Body of pancreas (tissue), 4 donors: Measurements from ENCODE around the gene PDK2. TPM values are rescaled to one million over a fixed set of nuclear protein-coding genes. Genes with fewer than 3 reads are reported as not detected.
A peak's percentile ranks its signal among the peaks of the same experiment; 100 is the strongest.

Experiments used
- ATAC-seq: fragments of 150-250 bp; one replicate; pipeline ENCODE4 v1.9.1; 2016
- DNase-seq, 4 donors: peaks; one replicate each; pipeline ENCODE4 v3.0.0-alpha.2; 2019
- H3K27ac ChIP-seq, 4 donors: fragments of 200-600 bp; sonication (generic); 1 replicate in 3 of 4; 2 replicates in 1 of 4; pipeline versions ENCODE4 v1.5.1 to v1.6.1; 2016 to 2019; ENCODE audit warnings: mild to moderate bottlenecking in 1 of 4, mixed read lengths in 1 of 4, moderate library complexity in 1 of 4
- H3K27me3 ChIP-seq, 2 donors: fragments of 200-600 bp; sonication (generic); one replicate each; pipeline ENCODE4 v1.6.0; 2016; ENCODE audit warnings: mild to moderate bottlenecking in 1 of 2
- H3K36me3 ChIP-seq, 2 donors: fragments of 200-600 bp; sonication (generic); replicated peaks in 1 of 2; 2 replicates each; pipeline ENCODE4 v1.5.1; 2016; ENCODE audit warnings: low read depth in 2 of 2; ENCODE audit not compliant: insufficient read depth in 1 of 2
- H3K4me1 ChIP-seq: fragments of 200-600 bp; sonication (generic); one replicate; pipeline ENCODE4 v1.6.0; 2016
- H3K4me3 ChIP-seq, 2 donors: fragments of 200-600 bp; sonication (generic); 1 replicate in 1 of 2; 2 replicates in 1 of 2; pipeline ENCODE4 v1.5.1; 2016 to 2019
- H3K9me3 ChIP-seq, 3 donors: fragments of 200-600 bp; sonication (generic); 1 replicate in 2 of 3; 2 replicates in 1 of 3; pipeline ENCODE4 v1.5.1; 2016
- CTCF ChIP-seq, 7 experiments: fragments of 450-650 bp in 4 of 7; fragments of 200-600 bp in 3 of 7; sonication (generic) in 3 of 7; IDR thresholded peaks; one replicate each; pipeline ENCODE4 v1.5.1; 2016 to 2019; ENCODE audit warnings: antibody characterized with exemption in 7 of 7
- POLR2A ChIP-seq, 3 donors: fragments of 450-650 bp; IDR thresholded peaks; one replicate each; pipeline ENCODE4 v1.6.1; 2016; ENCODE audit warnings: antibody characterized with exemption in 3 of 3, mild to moderate bottlenecking in 2 of 3
- WGBS, 2 donors: methylation state at CpG; one replicate each; pipeline ENCODE4 v1.1.5; 2017; 5-methylcytosine and 5-hydroxymethylcytosine counted together
- intact Hi-C: fragments of 100-400 bp; cut with DNase I; formaldehyde crosslinking; loops from one replicate; pipeline ENCODE4 v1.15.1; 2023
- total RNA-seq, 2 donors: library from RNA; depleted of rRNA; stranded (reverse); fragments of >200 nt; gene quantifications; one replicate each; pipeline ENCODE4 v1.1.0, GENCODE V29; 2016

Gene PDK2
- total RNA-seq, 2 donors from 2014 or later: 27.0 to 119 TPM

GRCh38 chr17:50087246-50087911 is 7.8 kb upstream of the PDK2 start:
- peaks cover 0 to 5% of the 10 kb centered on the region in 2 donors for H3K36me3 ChIP-seq
- 33 to 36% methylated on average over 8 to 10 of the region's 10 CpGs for WGBS, 2 donors
- H3K4me1 ChIP-seq: no peaks in the 10 kb centered on the region
- DNase-seq (peak; percentile 77 to 80 (median 77)), ATAC-seq (peak; percentile 84)
- no peak overlapping the region for H3K27ac ChIP-seq
- no peak for TF ChIP-seq POLR2A (IDR thresholded peaks at IDR 0.05)
- peak; percentile 87 to 96 (median 92) for TF ChIP-seq CTCF (IDR thresholded peaks at IDR 0.05)
- no peak overlapping the region for H3K4me3 ChIP-seq
- no peaks in the 10 kb centered on the region for H3K27me3 ChIP-seq
- H3K9me3 ChIP-seq: no peaks in the 10 kb centered on the region
- intact Hi-C loops: loop anchor here (5.0 kb wide), 1 partner anchor 60 kb away; no protein-coding TSS in a partner anchor

GRCh38 chr17:50087912-50088405 is 7.2 kb upstream of the PDK2 start:
- Histone ChIP-seq H3K36me3 (peaks cover 0 to 5% of the 10 kb centered on the region in 2 donors), H3K4me1 (no peaks in the 10 kb centered on the region), H3K4me3 (no peak overlapping the region), H3K9me3 (no peaks in the 10 kb centered on the region), H3K27me3 (no peaks in the 10 kb centered on the region), H3K27ac (no peak overlapping the region)
- TF ChIP-seq CTCF (IDR thresholded peaks at IDR 0.05) (no peak), POLR2A (IDR thresholded peaks at IDR 0.05) (no peak)
- ATAC-seq (no peak), DNase-seq (no peak)
- WGBS, 2 donors: 83 to 84% methylated on average over 10 to 17 of the region's 19 CpGs
- intact Hi-C loops: loop anchor here (5.0 kb wide), 1 partner anchor 61 kb away; no protein-coding TSS in a partner anchor

- no peak for TF ChIP-seq POLR2A (IDR thresholded peaks at IDR 0.05)
- no peak for TF ChIP-seq CTCF (IDR thresholded peaks at IDR 0.05)
- no peaks in the 10 kb centered on the region for H3K27me3 ChIP-seq
- intact Hi-C loops: loop anchor here (5.0 kb wide), 1 partner anchor 62 kb away; no protein-coding TSS in a partner anchor
- H3K4me1 ChIP-seq: peaks cover 4% of the 10 kb centered on the region
- ATAC-seq: no peak
- no peak for DNase-seq
- no peak overlapping the region for H3K27ac ChIP-seq
- peaks cover 0 to 5% of the 10 kb centered on the region in 2 donors for H3K36me3 ChIP-seq
- no peaks in the 10 kb centered on the region for H3K9me3 ChIP-seq
- WGBS, 2 donors: 83 to 86% methylated on average over 13 to 25 of the region's 25 CpGs
- H3K4me3 ChIP-seq: no peak overlapping the region
These were observed 6.0 kb upstream of the PDK2 start for GRCh38 chr17:50088952-50089825.

GRCh38 chr17:50090071-50090470 is 5.1 kb upstream of the PDK2 start:
- H3K4me3 ChIP-seq: no peak overlapping the region
- intact Hi-C loops: no loop called here
- WGBS, 2 donors: 78 to 87% methylated on average over 4 to 6 of the region's 6 CpGs
- H3K36me3 ChIP-seq: peaks cover 0 to 5% of the 10 kb centered on the region in 2 donors
- no peaks in the 10 kb centered on the region for H3K9me3 ChIP-seq
- peaks cover 9% of the 10 kb centered on the region for H3K4me1 ChIP-seq
- H3K27me3 ChIP-seq: no peaks in the 10 kb centered on the region
- H3K27ac ChIP-seq: no peak overlapping the region
- ATAC-seq (no peak), DNase-seq (no peak)
- no peak for TF ChIP-seq CTCF (IDR thresholded peaks at IDR 0.05)
